ENCODE results near the gene GYG2.
"Not testable (repeated sequence)": the region's sequence is repeated elsewhere in the genome, so short reads cannot be mapped to it uniquely, and the experiment has no call there.

- TF ChIP-seq CTCF (conservative IDR thresholded peaks at IDR 0.05 in 1 of 2, IDR thresholded peaks at IDR 0.05 in 1 of 2; ENCODE audit: low read depth in 1 of 2, low read length in 2 of 2); EZH2 (IDR thresholded peaks at IDR 0.05; ENCODE audit: low read length, missing control alignments): not testable (repeated sequence)
Measured at GRCh38 chrX:2802376-2803090, 26.2 kb upstream of the GYG2 start.
